Spinal cord (tissue), 10 donors: Measurements from ENCODE around the gene FNDC3B. TPM values are rescaled to one million over a fixed set of nuclear protein-coding genes. Genes with fewer than 3 reads are reported as not detected.
A peak's percentile ranks its signal among the peaks of the same experiment; 100 is the strongest.

Source experiments
- DNase-seq, 6 donors: peaks; one replicate each; pipeline versions ENCODE4 v3.0.0 to v3.0.0-alpha.2; 2013 to 2015; ENCODE audit warnings: low spot score in 6 of 6, low read depth in 4 of 6
- H3K27ac ChIP-seq: one replicate; pipeline ENCODE4 v1.5.1; 2013; ENCODE audit warnings: low read depth, low read length, control low read depth
- H3K27me3 ChIP-seq: one replicate; pipeline ENCODE4 v1.6.1; 2013; ENCODE audit warnings: low read length; ENCODE audit not compliant: control insufficient read depth, insufficient read depth
- H3K36me3 ChIP-seq: one replicate; pipeline ENCODE4 v1.6.1; 2013; ENCODE audit warnings: low read length; ENCODE audit not compliant: control insufficient read depth, insufficient read depth
- H3K4me1 ChIP-seq: one replicate; pipeline ENCODE4 v1.6.1; 2013; ENCODE audit warnings: low read length; ENCODE audit not compliant: control insufficient read depth, insufficient read depth
- H3K4me3 ChIP-seq: one replicate; pipeline ENCODE4 v1.5.1; 2013; ENCODE audit warnings: low read depth, low read length, control low read depth
- H3K9me3 ChIP-seq: one replicate; pipeline ENCODE4 v1.6.1; 2013; ENCODE audit warnings: low read length; ENCODE audit not compliant: control insufficient read depth, insufficient read depth
- WGBS: methylation state at CpG from one replicate; pipeline ENCODE4 v1.1.5; 2013; ENCODE audit warnings: missing lambda C conversion rate; ENCODE audit not compliant: insufficient coverage; 5-methylcytosine and 5-hydroxymethylcytosine counted together
- polyA plus RNA-seq, 2 donors: library from polyadenylated mRNA; unstranded; fragments of 120-200 nt; gene quantifications; one replicate each; pipeline ENCODE4 v1.2.1, GENCODE V29; 2013; ENCODE audit not compliant: insufficient read length in 2 of 2
- total RNA-seq, 2 donors: library from RNA; depleted of rRNA in 1 of 2; stranded (reverse); fragments of 120-200 nt in 1 of 2; fragments of >200 nt in 1 of 2; gene quantifications; one replicate each; pipeline versions ENCODE4 v1.2.3 to v1.2.4, GENCODE V29; 2013 to 2014
- donor health status: healthy.

Gene FNDC3B
- total and polyA plus RNA-seq, 4 donors = 14.9 to 66.8 (median 40.0) TPM

DNA sequence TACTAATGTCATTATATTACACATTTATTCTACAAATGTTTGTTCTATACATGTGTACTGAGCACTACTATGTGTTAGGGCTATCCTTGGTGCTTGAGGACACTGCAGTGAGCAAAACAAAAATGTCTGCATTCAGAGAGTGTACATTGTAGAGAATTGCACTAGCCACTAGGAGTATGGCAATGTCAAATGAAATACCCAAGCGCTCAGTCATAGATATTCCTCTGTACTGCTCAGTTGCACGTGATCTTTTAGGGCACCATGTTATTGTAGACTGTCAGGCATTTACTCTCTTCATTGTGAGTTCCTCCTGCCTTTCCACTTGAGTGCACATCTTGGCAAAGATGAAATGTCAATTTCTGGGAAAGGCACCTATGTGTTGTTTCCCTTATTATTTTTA lies 36.8 kb downstream of the FNDC3B start:
- no peak overlapping the region for H3K4me3 ChIP-seq
- H3K27ac ChIP-seq = no peak overlapping the region
- H3K27me3 ChIP-seq = no peaks in the 10 kb centered on the region
- DNase-seq = peak in 2 of 6 donors; percentile 14 to 36
- no peaks in the 10 kb centered on the region for H3K9me3 ChIP-seq
- no CpG with 5 or more reads among the region's 2 CpGs for WGBS
- H3K4me1 ChIP-seq = no peaks in the 10 kb centered on the region
- H3K36me3 ChIP-seq = no peaks in the 10 kb centered on the region

DNA sequence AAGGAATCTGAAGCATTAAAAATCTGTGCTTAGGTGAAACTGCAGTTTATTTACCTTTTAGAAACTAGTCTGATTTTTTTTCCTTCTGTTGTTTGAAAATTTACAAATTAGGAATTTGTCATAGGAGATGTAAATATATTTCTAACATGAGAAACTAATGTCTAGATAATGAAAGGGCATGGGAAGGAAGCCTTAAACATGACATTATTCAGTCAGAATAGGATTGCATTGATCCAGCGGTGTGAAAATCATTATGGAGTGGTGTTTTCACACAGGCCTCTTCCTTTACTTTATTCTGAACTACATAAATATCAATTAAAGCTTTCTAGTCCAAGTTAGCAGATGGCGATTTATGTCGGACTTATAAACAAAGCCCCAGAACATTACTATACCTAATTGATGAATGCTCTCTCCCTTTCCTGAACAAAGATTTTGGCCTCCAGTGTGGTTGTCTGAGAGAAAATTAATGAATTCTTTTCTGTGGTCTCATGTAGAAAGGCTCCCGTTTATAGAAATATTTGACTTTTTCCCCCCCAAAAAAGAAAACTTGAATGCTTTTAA lies 37.9 kb downstream of the FNDC3B start:
- H3K27me3 ChIP-seq = no peaks in the 10 kb centered on the region
- peak in 2 of 6 donors; percentile 19 to 49 for DNase-seq
- H3K9me3 ChIP-seq = no peaks in the 10 kb centered on the region
- WGBS = no CpG with 5 or more reads among the region's 4 CpGs
- no peaks in the 10 kb centered on the region for H3K36me3 ChIP-seq
- no peak overlapping the region for H3K4me3 ChIP-seq
- H3K27ac ChIP-seq = no peak overlapping the region
- H3K4me1 ChIP-seq = no peaks in the 10 kb centered on the region

DNA sequence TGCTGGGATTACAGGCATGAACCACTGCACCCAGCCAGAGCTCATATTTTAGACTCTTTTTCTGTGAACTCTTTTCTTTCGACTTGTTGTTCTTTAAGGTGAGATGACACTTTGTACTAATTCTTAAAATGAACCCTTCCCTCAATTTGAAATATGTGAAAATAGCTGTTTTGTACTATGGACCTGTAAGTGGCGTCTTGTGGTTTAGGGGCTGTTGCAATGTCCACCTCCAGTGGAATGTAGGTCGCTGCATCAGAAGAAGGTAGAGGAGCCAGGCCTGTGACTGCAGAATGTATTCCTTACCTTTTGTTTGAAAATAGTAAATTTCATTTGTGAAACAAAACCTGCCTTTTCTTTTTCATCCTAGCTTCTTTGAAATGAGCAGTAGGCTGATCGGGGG lies 38.9 kb downstream of the FNDC3B start:
- DNase-seq = no peak
- no peaks in the 10 kb centered on the region for H3K4me1 ChIP-seq

DNA sequence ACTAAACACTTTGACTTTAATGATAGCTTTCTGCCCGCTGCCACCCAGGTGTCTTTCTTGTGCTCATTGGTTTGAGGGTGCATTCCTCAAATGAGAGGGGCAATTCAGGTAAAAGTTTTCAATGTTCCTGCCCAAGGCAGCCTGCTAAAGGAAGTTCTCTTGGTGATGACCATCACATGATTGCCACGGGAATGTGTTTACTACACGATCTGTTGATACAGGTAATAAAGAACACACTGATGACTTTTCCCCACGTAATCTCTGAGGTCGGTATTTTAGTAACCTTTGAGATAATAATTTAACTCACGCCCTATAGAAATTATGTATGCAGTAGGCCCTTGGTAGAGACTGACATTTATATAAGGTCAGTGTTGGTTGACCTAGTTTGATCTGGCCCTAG lies 39.3 kb downstream of the FNDC3B start:
- Histone ChIP-seq H3K4me1 (no peaks in the 10 kb centered on the region), H3K9me3 (no peaks in the 10 kb centered on the region), H3K4me3 (no peak overlapping the region), H3K27me3 (no peaks in the 10 kb centered on the region), H3K27ac (no peak overlapping the region), H3K36me3 (no peaks in the 10 kb centered on the region)
- no peak for DNase-seq
- no CpG with 5 or more reads among the region's 6 CpGs for WGBS

More for the DNA sequence above, 38.9 kb downstream of the FNDC3B start:
- Histone ChIP-seq H3K27ac (no peak overlapping the region), H3K9me3 (no peaks in the 10 kb centered on the region), H3K36me3 (no peaks in the 10 kb centered on the region), H3K4me3 (no peak overlapping the region), H3K27me3 (no peaks in the 10 kb centered on the region)
- no CpG with 5 or more reads among the region's 4 CpGs for WGBS

DNA sequence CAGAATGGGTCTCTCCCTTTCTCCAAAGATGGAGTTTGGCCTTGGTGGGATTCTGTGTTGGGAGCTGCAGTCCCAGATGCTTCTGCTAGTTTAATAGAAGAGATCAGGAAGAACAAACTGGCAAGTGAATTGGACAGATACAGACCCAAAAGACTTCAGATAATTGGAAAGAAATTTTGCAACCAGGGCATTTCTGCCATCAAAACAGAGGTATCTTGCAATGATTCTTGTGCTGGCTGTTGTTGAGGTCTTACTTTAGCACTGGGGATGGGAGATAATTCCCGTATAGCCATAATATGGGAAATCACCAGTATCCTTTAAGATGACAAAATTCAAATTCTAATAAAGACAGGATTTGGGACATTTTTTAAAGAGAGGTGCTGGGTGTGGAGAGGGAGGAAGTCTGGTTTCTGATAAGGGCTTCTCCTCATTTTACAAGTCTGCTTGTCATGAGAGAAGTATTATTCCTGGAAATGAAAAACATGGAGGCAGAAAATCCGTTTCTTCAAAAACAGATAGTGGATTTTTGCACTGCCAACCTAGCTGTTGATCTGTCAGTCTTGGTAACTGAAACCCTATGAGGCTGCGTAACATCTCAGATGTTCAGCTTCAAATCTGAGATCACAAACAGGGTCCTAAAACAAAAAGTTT lies 40.1 kb downstream of the FNDC3B start:
- Histone ChIP-seq H3K27ac (no peak overlapping the region), H3K27me3 (no peaks in the 10 kb centered on the region), H3K9me3 (no peaks in the 10 kb centered on the region), H3K4me3 (no peak overlapping the region), H3K4me1 (no peaks in the 10 kb centered on the region), H3K36me3 (no peaks in the 10 kb centered on the region)
- no peak for DNase-seq
- 83% methylated on average over 1 of the region's 3 CpGs for WGBS

DNA sequence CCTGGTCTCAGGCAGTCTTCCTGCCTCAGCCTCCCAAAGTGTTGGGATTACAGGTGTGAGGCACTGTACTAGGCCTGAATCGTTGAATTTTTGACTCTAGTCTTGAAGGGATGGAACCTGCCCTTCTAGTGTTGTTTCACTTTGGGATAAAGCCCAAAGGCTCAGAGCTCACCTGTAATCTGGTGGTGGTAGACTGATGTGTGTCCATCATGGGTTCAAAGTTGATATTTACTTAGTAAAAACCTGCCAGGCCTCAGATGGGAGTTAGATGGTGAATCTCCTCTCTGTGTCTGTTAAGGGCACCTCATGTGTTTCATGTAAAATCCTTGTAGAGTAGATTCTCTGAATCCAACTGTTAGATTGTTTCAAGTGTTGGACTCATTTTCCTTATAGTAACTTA lies 41.1 kb downstream of the FNDC3B start:
- no peaks in the 10 kb centered on the region for H3K9me3 ChIP-seq
- no peaks in the 10 kb centered on the region for H3K27me3 ChIP-seq
- no peaks in the 10 kb centered on the region for H3K4me1 ChIP-seq
- DNase-seq = no peak
- no peak overlapping the region for H3K4me3 ChIP-seq
- H3K36me3 ChIP-seq = no peaks in the 10 kb centered on the region
- 100% methylated on average over 1 of the region's 1 CpG for WGBS
- no peak overlapping the region for H3K27ac ChIP-seq

DNA sequence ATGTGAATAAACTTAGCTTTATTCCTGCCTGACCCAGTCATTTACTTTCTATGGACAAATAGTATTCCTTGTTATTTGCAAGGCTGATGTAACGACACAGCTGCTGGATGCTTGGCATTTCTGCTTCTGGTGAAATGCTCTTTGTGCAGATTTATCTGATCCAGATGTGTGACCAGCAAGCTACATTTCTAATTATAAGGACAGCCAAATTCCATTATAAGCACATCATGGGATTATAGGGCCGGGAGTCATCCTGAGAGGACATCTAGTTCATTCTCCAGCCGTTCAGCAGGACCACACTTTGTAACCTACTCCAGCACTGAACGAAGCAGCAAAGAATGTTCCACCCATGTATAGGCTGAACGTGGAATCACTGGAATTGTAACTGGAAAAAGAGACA lies 42.9 kb downstream of the FNDC3B start:
- no peaks in the 10 kb centered on the region for H3K36me3 ChIP-seq
- H3K9me3 ChIP-seq = no peaks in the 10 kb centered on the region
- H3K27ac ChIP-seq = peak overlapping the region; percentile 70
- no peaks in the 10 kb centered on the region for H3K4me1 ChIP-seq
- peak in 2 of 6 donors; percentile 17 to 56 for DNase-seq
- WGBS = 70% methylated on average over 2 of the region's 5 CpGs
- H3K27me3 ChIP-seq = no peaks in the 10 kb centered on the region
- no peak overlapping the region for H3K4me3 ChIP-seq

DNA sequence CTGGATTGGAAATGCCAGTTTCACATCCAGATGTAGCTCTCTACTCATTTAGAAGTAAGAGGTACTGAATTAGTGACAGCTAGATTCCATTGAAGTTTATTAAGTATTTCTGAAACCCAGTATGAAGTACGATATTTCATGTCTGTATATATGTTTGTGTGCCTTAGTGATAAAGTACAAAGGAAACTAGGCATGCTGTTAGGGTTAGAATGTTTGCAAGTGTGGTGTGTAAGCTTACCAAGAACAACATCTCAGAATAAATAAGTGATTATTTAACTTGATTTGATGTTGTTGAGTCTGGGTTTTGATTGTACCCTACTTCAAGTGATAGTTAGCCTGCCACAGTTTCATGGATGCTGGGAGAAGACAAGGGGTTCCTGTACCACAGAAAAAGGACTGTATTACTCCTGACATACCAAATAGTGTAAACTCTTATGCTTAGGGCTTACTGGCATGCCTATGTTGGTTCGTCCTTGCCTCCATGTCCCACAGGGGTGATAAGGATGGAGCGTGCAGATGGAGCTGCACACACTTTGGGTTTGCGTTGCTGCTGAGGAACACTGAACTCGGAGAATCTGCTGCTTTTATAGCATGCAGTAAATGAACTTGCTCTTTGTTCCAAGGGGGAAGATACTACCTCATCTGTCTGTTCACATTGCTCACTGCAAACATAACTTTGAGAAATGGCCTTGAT lies 43.6 kb downstream of the FNDC3B start:
- no peaks in the 10 kb centered on the region for H3K36me3 ChIP-seq
- WGBS = 87% methylated on average over 4 of the region's 5 CpGs
- H3K27ac ChIP-seq = peak overlapping the region; percentile 70
- H3K4me3 ChIP-seq = no peak overlapping the region
- no peaks in the 10 kb centered on the region for H3K4me1 ChIP-seq
- no peak for DNase-seq
- H3K27me3 ChIP-seq = no peaks in the 10 kb centered on the region
- H3K9me3 ChIP-seq = no peaks in the 10 kb centered on the region

DNA sequence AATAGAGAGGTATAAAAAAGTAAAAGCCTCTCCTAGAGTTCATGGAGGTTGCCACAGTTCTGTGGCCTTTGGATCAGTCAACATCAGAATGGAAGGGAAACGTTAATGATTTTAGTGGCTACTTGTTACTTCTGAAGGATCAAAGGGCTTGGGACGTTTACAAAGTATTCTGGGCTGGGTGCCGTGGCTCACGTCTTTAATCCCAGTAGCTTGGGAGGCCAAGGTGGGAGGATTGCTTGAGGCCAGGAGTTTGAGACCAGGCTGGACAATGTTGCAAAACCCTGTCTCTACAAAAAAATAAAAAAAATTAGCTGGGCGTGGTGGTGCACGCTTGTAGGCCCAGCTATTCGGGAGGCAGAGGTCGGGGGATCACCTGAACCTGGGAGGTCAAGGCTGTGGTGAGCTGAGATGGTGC lies 44.6 kb downstream of the FNDC3B start:
- no peaks in the 10 kb centered on the region for H3K27me3 ChIP-seq
- no peaks in the 10 kb centered on the region for H3K36me3 ChIP-seq
- H3K9me3 ChIP-seq = no peaks in the 10 kb centered on the region
- no peak overlapping the region for H3K4me3 ChIP-seq
- DNase-seq = no peak
- WGBS = 97% methylated on average over 4 of the region's 8 CpGs
- no peaks in the 10 kb centered on the region for H3K4me1 ChIP-seq
- no peak overlapping the region for H3K27ac ChIP-seq
